ENCODE data around the gene RGS3.

The RGS3 gene

GRCh38 chr9:113567361-113568080 is 104.0 kb downstream of the RGS3 start:
- no peak for TF ChIP-seq CTCF (IDR thresholded peaks at IDR 0.05; ENCODE audit: low read depth, low read length)
- no peak for DNase-seq (ENCODE audit: extremely low read depth, low read depth)

- TF ChIP-seq CTCF (IDR thresholded peaks at IDR 0.05; ENCODE audit: low read depth, low read length), result no peak
- no peak for DNase-seq (ENCODE audit: extremely low read depth, low read depth)
These were observed 104.5 kb downstream of the RGS3 start for GRCh38 chr9:113568081-113568435.

GRCh38 chr9:113568571-113569321 is 105.2 kb downstream of the RGS3 start:
- DNase-seq (ENCODE audit: extremely low read depth, low read depth), result no peak
- no peak for TF ChIP-seq CTCF (IDR thresholded peaks at IDR 0.05; ENCODE audit: low read depth, low read length)

- DNase-seq (ENCODE audit: extremely low read depth, low read depth), result no peak
- no peak for TF ChIP-seq CTCF (IDR thresholded peaks at IDR 0.05; ENCODE audit: low read depth, low read length)
These were observed 106.0 kb downstream of the RGS3 start for GRCh38 chr9:113569472-113570060.

- DNase-seq (ENCODE audit: extremely low read depth, low read depth), result no peak
- no peak for TF ChIP-seq CTCF (IDR thresholded peaks at IDR 0.05; ENCODE audit: low read depth, low read length)
These were observed 106.6 kb downstream of the RGS3 start for GRCh38 chr9:113570106-113570505.

- DNase-seq (ENCODE audit: extremely low read depth, low read depth), result no peak
- no peak for TF ChIP-seq CTCF (IDR thresholded peaks at IDR 0.05; ENCODE audit: low read depth, low read length)
These were observed 107.5 kb downstream of the RGS3 start for GRCh38 chr9:113570749-113571711.
